IMR-90 (cell line): ENCODE results near the gene MAP3K7CL. TPM values are rescaled to one million over a fixed set of nuclear protein-coding genes. Genes with fewer than 3 reads are reported as not detected.

ENCODE experiments used
- ATAC-seq: fragments of 200-7000 bp; cut with Tn5 transposase; 2 replicates; pipeline ENCODE4 v1.9.1; 2020; ENCODE audit warnings: low read depth, mild to moderate bottlenecking, moderate library complexity
- BruUV-seq: library from RNA; stranded (reverse); fragments of 400-500 nt; replicated peaks from 2 replicates; lab custom pipeline; 2021; lab: Mats Ljungman, UMichigan
- CTCF ChIA-PET: fragments of 300-600 bp; formaldehyde crosslinking; extraction: SDS; loops from one replicate; lab custom pipeline; 2021; ENCODE audit warnings: antibody characterized with exemption; lab: Yijun Ruan, JAX
- POLR2A ChIA-PET: fragments of 300-600 bp; sonication (Branson Sonifier 250); formaldehyde crosslinking; loops from one replicate; lab custom pipeline; 2022; ENCODE audit warnings: antibody characterized with exemption; ENCODE audit not compliant: unreplicated experiment; lab: Charles Lee
- DNase-seq: peaks from one replicate; pipeline ENCODE4 v3.0.0; 2013
- H2AFZ ChIP-seq: replicated peaks from 2 replicates; pipeline ENCODE3; 2013; ENCODE audit warnings: low read length, mild to moderate bottlenecking; ENCODE audit not compliant: poor library complexity
- H2AK5ac ChIP-seq: 2 replicates; pipeline ENCODE4 v1.6.1; 2013; ENCODE audit warnings: low read depth, low read length, inconsistent platforms
- H2AK9ac ChIP-seq: replicated peaks from 2 replicates; pipeline ENCODE3; 2013; ENCODE audit warnings: mild to moderate bottlenecking, low read depth, low read length, moderate library complexity; ENCODE audit not compliant: poor library complexity
- H2BK120ac ChIP-seq: 2 replicates; pipeline ENCODE4 v1.6.1; 2013; ENCODE audit warnings: low read depth, low read length, inconsistent platforms
- H2BK15ac ChIP-seq: 3 replicates; pipeline ENCODE4 v1.6.1; 2013; ENCODE audit warnings: low read depth, low read length, inconsistent platforms
- H2BK20ac ChIP-seq: 2 replicates; pipeline ENCODE4 v1.6.1; 2013; ENCODE audit warnings: low read depth, mild to moderate bottlenecking, inconsistent platforms, low read length, moderate library complexity
- H2BK5ac ChIP-seq: 2 replicates; pipeline ENCODE4 v1.6.1; 2013; ENCODE audit warnings: mild to moderate bottlenecking, low read depth, low read length, inconsistent platforms; ENCODE audit not compliant: poor library complexity, severe bottlenecking
- H3K14ac ChIP-seq: replicated peaks from 2 replicates; pipeline ENCODE4 v1.6.1; 2013; ENCODE audit warnings: low read depth, low read length, inconsistent platforms
- H3K18ac ChIP-seq: 2 replicates; pipeline ENCODE4 v1.6.1; 2013; ENCODE audit warnings: low read depth, low read length, control low read depth
- H3K23ac ChIP-seq: 2 replicates; pipeline ENCODE4 v1.6.1; 2013; ENCODE audit warnings: low read depth, low read length, inconsistent platforms
- H3K27ac ChIP-seq: 2 replicates; pipeline ENCODE4 v1.5.1; 2013; ENCODE audit warnings: mild to moderate bottlenecking, control low read depth, low read length; ENCODE audit not compliant: insufficient read depth
- H3K27me3 ChIP-seq: 2 replicates; pipeline ENCODE4 v1.6.1; 2013; ENCODE audit warnings: low read length; ENCODE audit not compliant: control insufficient read depth, insufficient read depth
- H3K36me3 ChIP-seq: 2 replicates; pipeline ENCODE4 v1.6.1; 2013; ENCODE audit warnings: low read length, mixed read lengths; ENCODE audit not compliant: control insufficient read depth, insufficient read depth
- H3K4ac ChIP-seq: 2 replicates; pipeline ENCODE4 v1.6.1; 2013; ENCODE audit warnings: low read depth, low read length, inconsistent platforms
- H3K4me1 ChIP-seq: 2 replicates; pipeline ENCODE4 v1.6.1; 2013; ENCODE audit warnings: low read length, mixed read lengths; ENCODE audit not compliant: control insufficient read depth, insufficient read depth
- H3K4me2 ChIP-seq: 2 replicates; pipeline ENCODE4 v1.6.1; 2013; ENCODE audit warnings: low read depth, mild to moderate bottlenecking, control low read depth, low read length, moderate library complexity
- H3K4me3 ChIP-seq: 2 replicates; pipeline ENCODE4 v1.5.1; 2013; ENCODE audit warnings: low read depth, mild to moderate bottlenecking, control low read depth, low read length, moderate library complexity; ENCODE audit not compliant: insufficient read depth
- H3K56ac ChIP-seq: 2 replicates; pipeline ENCODE4 v1.6.1; 2013; ENCODE audit warnings: low read length, inconsistent platforms; ENCODE audit not compliant: insufficient read depth; ENCODE audit errors: extremely low read depth
- H3K79me1 ChIP-seq, 2 experiments: 2 replicates each; pipeline ENCODE4 v1.6.1; 2013; ENCODE audit warnings: low read length in 2 of 2, inconsistent platforms in 1 of 2, low read depth in 1 of 2
- H3K9ac ChIP-seq: 2 replicates; pipeline ENCODE4 v1.6.1; 2013; ENCODE audit warnings: low read depth, low read length, control low read depth
- H3K9me1 ChIP-seq: 2 replicates; pipeline ENCODE4 v1.6.1; 2013; ENCODE audit warnings: low read length, inconsistent platforms; ENCODE audit not compliant: insufficient read depth
- H3K9me3 ChIP-seq: 2 replicates; pipeline ENCODE4 v1.6.1; 2013; ENCODE audit warnings: low read length; ENCODE audit not compliant: control insufficient read depth, insufficient read depth
- H4K20me1 ChIP-seq: 2 replicates; pipeline ENCODE4 v1.6.1; 2013; ENCODE audit warnings: low read length, inconsistent platforms; ENCODE audit not compliant: insufficient read depth
- H4K5ac ChIP-seq: 2 replicates; pipeline ENCODE4 v1.6.1; 2013; ENCODE audit warnings: mild to moderate bottlenecking, low read depth, low read length, control low read depth
- H4K8ac ChIP-seq, 2 experiments: 2 replicates each; pipeline ENCODE4 v1.6.1; 2013; ENCODE audit warnings: low read depth in 2 of 2, low read length in 2 of 2, control low read depth in 1 of 2, inconsistent platforms in 1 of 2
- H4K91ac ChIP-seq: 2 replicates; pipeline ENCODE4 v1.6.1; 2013; ENCODE audit warnings: low read depth, low read length, inconsistent platforms; ENCODE audit not compliant: insufficient read depth
- BHLHE40 ChIP-seq: fragments of 150-350 bp; IDR thresholded peaks from 2 replicates; pipeline ENCODE4 v1.6.1; 2016; ENCODE audit warnings: mild to moderate bottlenecking, low read depth, low read length
- CEBPB ChIP-seq: IDR thresholded peaks from 2 replicates; pipeline ENCODE4 v1.6.1; 2012; ENCODE audit warnings: low read depth, low read length, improper control_type of control experiment
- ELK1 ChIP-seq: fragments of 150-350 bp; IDR thresholded peaks from 2 replicates; pipeline ENCODE4 v1.6.1; 2016; ENCODE audit warnings: low read depth, mild to moderate bottlenecking, low read length, moderate library complexity, borderline replicate concordance
- FOS ChIP-seq: fragments of 150-350 bp; IDR thresholded peaks from 2 replicates; pipeline ENCODE4 v1.6.1; 2016; ENCODE audit warnings: low read depth, low read length
- MAFK ChIP-seq: IDR thresholded peaks from 2 replicates; pipeline ENCODE4 v1.6.1; 2012; ENCODE audit warnings: low read depth, low read length, improper control_type of control experiment
- MAZ ChIP-seq: IDR thresholded peaks from 2 replicates; pipeline ENCODE4 v1.6.1; 2012; ENCODE audit warnings: low read depth, mild to moderate bottlenecking, low read length, improper control_type of control experiment, moderate library complexity, borderline replicate concordance
- NFE2L2 ChIP-seq: fragments of 150-350 bp; IDR thresholded peaks from 2 replicates; pipeline ENCODE4 v1.6.1; 2016; ENCODE audit warnings: low read depth, mild to moderate bottlenecking, low read length
- POLR2A ChIP-seq: IDR thresholded peaks from 2 replicates; pipeline ENCODE4 v1.6.1; 2012; ENCODE audit warnings: mild to moderate bottlenecking, low read depth, low read length
- RAD21 ChIP-seq: IDR thresholded peaks from 2 replicates; pipeline ENCODE4 v1.6.1; 2012; ENCODE audit warnings: low read length, improper control_type of control experiment
- SMC3 ChIP-seq: fragments of 150-350 bp; IDR thresholded peaks from 2 replicates; pipeline ENCODE4 v1.6.1; 2016; ENCODE audit warnings: low read depth, mild to moderate bottlenecking, antibody characterized with exemption, low read length, moderate library complexity
- WGBS, 2 experiments: methylation state at CpG; one replicate each; pipeline versions ENCODE4 v1.1.5 to v1.1.7; 2013; ENCODE audit warnings: missing lambda C conversion rate in 2 of 2; ENCODE audit not compliant: insufficient read length in 1 of 2; ENCODE audit errors: extremely low coverage in 2 of 2; 5-methylcytosine and 5-hydroxymethylcytosine counted together
- dilution Hi-C: fragments of 300-500 bp; cut with HindIII; formaldehyde crosslinking; loops from one replicate; pipeline ENCODE4 v1.14.3; 2018; ENCODE audit warnings: low sequenced_read_pairs; ENCODE audit not compliant: unreplicated experiment
- in situ Hi-C: fragments of 300-500 bp; cut with MboI; formaldehyde crosslinking; loops from 3 replicates; pipeline ENCODE4 v1.14.3; 2019; ENCODE audit warnings: low sequenced_read_pairs, inconsistent platforms, mixed read lengths
- intact Hi-C: fragments of 100-400 bp; cut with micrococcal nuclease; formaldehyde crosslinking; loops from 2 replicates; pipeline ENCODE4 v1.10.0; 2022
- polyA plus RNA-seq, 3 experiments: library from polyadenylated mRNA; depleted of rRNA; stranded (reverse); fragments of >200 nt; gene quantifications; 2 replicates each; pipeline ENCODE4 v1.2.3, GENCODE V29; 2012; ENCODE audit warnings: low replicate concordance in 1 of 3
- total RNA-seq: library from RNA; depleted of rRNA; stranded (reverse); fragments of >200 nt; gene quantifications from 2 replicates; pipeline ENCODE4 v1.2.3, GENCODE V29; 2012

The MAP3K7CL gene
- total and polyA plus RNA-seq, 2 of the 4 experiments (the other 2 are of a cell fraction) = 21.0 to 22.3 TPM

DNA sequence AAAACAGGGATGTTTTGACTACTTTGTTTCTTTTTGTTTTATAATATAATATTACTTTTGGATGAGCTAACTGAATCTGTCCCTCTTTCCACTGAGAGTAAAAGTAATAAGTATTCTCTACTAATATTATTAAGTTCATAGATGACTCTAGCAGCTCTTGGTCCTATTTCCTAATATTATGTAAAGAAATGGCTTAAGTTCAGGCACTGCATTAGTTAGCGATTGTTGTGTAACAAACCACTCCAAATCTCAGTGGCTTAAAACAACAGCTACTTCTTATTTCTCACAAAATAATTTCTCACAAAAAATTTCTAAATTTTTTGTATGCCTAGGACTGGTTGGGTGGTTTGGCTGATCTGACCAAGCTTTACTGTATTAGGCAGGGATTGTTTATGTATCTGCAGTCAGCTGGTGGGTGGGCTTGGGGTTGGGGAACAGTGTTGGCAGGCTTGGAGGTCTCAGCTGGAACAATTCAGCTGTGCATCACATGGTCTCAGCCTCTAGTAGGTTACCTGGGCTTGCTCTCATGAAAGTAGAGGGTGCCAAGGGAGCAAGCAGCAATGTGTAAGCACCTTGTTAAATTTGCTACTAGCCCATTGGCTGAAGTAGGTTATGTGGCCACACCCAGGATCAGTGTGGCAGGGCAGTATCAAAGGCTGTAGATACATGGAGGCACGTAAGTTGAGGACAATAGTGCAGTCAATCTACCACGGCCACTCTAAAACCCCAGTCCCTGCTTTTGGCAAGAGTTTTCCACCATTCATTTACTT, 48.2 kb upstream of the MAP3K7CL start (continued):
- no peak for TF ChIP-seq CEBPB

DNA sequence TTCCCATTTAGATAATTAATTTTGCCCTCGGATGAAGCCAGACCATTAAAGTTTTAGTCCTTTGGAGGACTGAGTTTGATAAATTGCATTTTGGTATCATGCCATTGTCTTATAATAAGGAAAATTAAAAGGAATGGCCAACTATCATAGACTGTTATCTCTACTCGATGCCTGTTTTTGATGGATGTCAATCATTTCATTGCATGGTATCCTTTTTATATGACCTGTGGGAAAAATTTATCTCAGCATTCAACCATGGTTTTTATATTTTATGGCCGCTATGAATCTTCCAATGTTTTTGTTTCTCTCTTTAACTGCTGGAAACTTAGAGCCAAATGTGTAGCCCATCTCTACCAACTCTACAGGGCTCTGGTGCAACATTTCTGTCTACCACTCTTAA, 47.1 kb upstream of the MAP3K7CL start:
- Histone ChIP-seq H2AK9ac (no peak overlapping the region), H3K18ac (no peak overlapping the region), H4K91ac (no peak overlapping the region), H3K4me3 (no peak overlapping the region), H3K9me1 (peaks cover 2% of the 10 kb centered on the region; the same call in 1 of the 2 replicates), H2BK15ac (no peak overlapping the region), H3K23ac (no peak overlapping the region), H4K5ac (no peak overlapping the region), H3K56ac (no peak overlapping the region), H3K36me3 (no peaks in the 10 kb centered on the region), H3K9ac (no peak overlapping the region), H3K4ac (no peak overlapping the region), H3K27ac (no peak overlapping the region), H3K27me3 (no peaks in the 10 kb centered on the region), H4K8ac (no peak overlapping the region), H4K20me1 (no peaks in the 10 kb centered on the region), H3K14ac (no peak overlapping the region), H2BK5ac (no peak overlapping the region), H2BK120ac (no peak overlapping the region), H3K79me1 (peaks cover 0 to 8% of the 10 kb centered on the region in 2 experiments; a peak in 2 of 4 replicates), H3K4me1 (peaks cover 4% of the 10 kb centered on the region), H3K9me3 (no peaks in the 10 kb centered on the region), H2AFZ (no peak overlapping the region), H2BK20ac (no peak overlapping the region), H2AK5ac (no peak overlapping the region), H3K4me2 (no peak overlapping the region)
- BruUV-seq = no TSS peak
- TF ChIP-seq RAD21 (no peak), MAZ (no peak), FOS (no peak), BHLHE40 (no peak), POLR2A (no peak), NFE2L2 (no peak), ELK1 (no peak), SMC3 (no peak), MAFK (no peak)
- no peak for ATAC-seq
- WGBS, 2 experiments = no CpG with 5 or more reads among the region's 3 CpGs
- DNase-seq = no peak
- dilution Hi-C loops = no loop called here
- CTCF ChIA-PET = no interaction called here
- intact Hi-C loops = no loop called here
- in situ Hi-C loops = loop anchor here (25.0 kb wide), 1 partner anchor 2004 kb away; no protein-coding TSS in a partner anchor
- POLR2A ChIA-PET = no interaction called here
